HEK293T (cell line): ENCODE measurements around the gene UNC5CL.

Source experiments
- CTCF ChIA-PET: fragments of 350-600 bp; formaldehyde crosslinking; extraction: SDS; loops from one replicate; lab custom pipeline; 2021; ENCODE audit warnings: antibody characterized with exemption, inconsistent platforms; lab: Yijun Ruan, JAX
- POLR2A ChIA-PET: fragments of 350-600 bp; formaldehyde crosslinking; extraction: SDS; loops from one replicate; lab custom pipeline; 2020; ENCODE audit warnings: antibody characterized with exemption, inconsistent platforms; lab: Yijun Ruan, JAX
- DNase-seq: peaks from one replicate; pipeline ENCODE4 v3.0.0; 2012; ENCODE audit warnings: mixed read lengths; ENCODE audit errors: extremely low spot score
- ARNT ChIP-seq: fragments of 450-650 bp; IDR thresholded peaks from 2 replicates; pipeline ENCODE4 v1.6.1; 2017; ENCODE audit warnings: mild to moderate bottlenecking
- BHLHE40 ChIP-seq: fragments of 450-650 bp; IDR thresholded peaks from 2 replicates; pipeline ENCODE4 v1.6.1; 2016; ENCODE audit warnings: mild to moderate bottlenecking, moderate library complexity, borderline replicate concordance
- CTBP1 ChIP-seq: fragments of 450-650 bp; IDR thresholded peaks from 2 replicates; pipeline ENCODE4 v1.6.1; 2016; ENCODE audit warnings: borderline replicate concordance
- ELF4 ChIP-seq: fragments of 450-650 bp; IDR thresholded peaks from 2 replicates; pipeline ENCODE4 v1.6.1; 2017; ENCODE audit warnings: antibody characterized with exemption
- FOXA1 ChIP-seq: fragments of 450-650 bp; IDR thresholded peaks from 2 replicates; pipeline ENCODE4 v1.6.1; 2016; ENCODE audit warnings: mild to moderate bottlenecking
- FOXK2 ChIP-seq: fragments of 450-650 bp; IDR thresholded peaks from 2 replicates; pipeline ENCODE4 v1.6.1; 2016; ENCODE audit warnings: mild to moderate bottlenecking
- FOXM1 ChIP-seq: fragments of 450-650 bp; IDR thresholded peaks from 2 replicates; pipeline ENCODE4 v1.6.1; 2017; ENCODE audit warnings: mild to moderate bottlenecking, borderline replicate concordance
- HDGF ChIP-seq: fragments of 450-650 bp; IDR thresholded peaks from 2 replicates; pipeline ENCODE4 v1.6.1; 2017; ENCODE audit warnings: antibody characterized with exemption, borderline replicate concordance
- L3MBTL2 ChIP-seq: fragments of 450-650 bp; conservative IDR thresholded peaks from 2 replicates; pipeline ENCODE4 v1.6.1; 2016; ENCODE audit warnings: mild to moderate bottlenecking
- LEF1 ChIP-seq: fragments of 450-650 bp; IDR thresholded peaks from 2 replicates; pipeline ENCODE4 v1.6.1; 2017; ENCODE audit warnings: mild to moderate bottlenecking, borderline replicate concordance
- NFRKB ChIP-seq: fragments of 450-650 bp; IDR thresholded peaks from 2 replicates; pipeline ENCODE4 v1.6.1; 2016; ENCODE audit warnings: mild to moderate bottlenecking, moderate library complexity
- SP1 ChIP-seq: fragments of 450-650 bp; IDR thresholded peaks from 2 replicates; pipeline ENCODE4 v1.6.1; 2017
- SUZ12 ChIP-seq: fragments of 450-650 bp; IDR thresholded peaks from 2 replicates; pipeline ENCODE4 v1.6.1; 2016; ENCODE audit warnings: mild to moderate bottlenecking
- TARDBP ChIP-seq: fragments of 450-650 bp; IDR thresholded peaks from 2 replicates; pipeline ENCODE4 v1.6.1; 2016
- ZNF384 ChIP-seq: fragments of 450-650 bp; IDR thresholded peaks from 2 replicates; pipeline ENCODE4 v1.6.1; 2016
- TF ChIP-seq, protein P1 (sequence below): fragments of 450-650 bp; IDR thresholded peaks from 2 replicates; pipeline ENCODE4 v1.6.1; 2016

Gene UNC5CL

DNA sequence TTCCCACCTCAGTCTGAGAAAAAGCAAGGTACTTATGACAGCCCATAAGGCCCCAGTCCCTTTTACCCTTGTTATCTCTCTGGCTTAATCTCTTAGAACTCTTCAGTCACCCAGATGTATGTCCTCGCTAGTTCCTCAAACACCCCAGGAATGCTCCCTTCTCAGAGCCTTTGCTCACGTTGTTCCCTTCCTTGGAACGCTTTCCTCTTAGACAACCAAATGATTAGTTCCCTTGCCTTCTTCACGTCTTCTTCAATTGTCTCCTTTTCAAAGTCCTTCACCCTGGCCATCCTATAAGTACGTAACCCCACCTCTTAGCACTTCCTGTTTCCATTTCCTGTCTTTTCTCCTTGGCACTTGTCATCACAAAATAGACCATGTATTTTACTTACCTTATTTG, 12.9 kb upstream of the UNC5CL start:
- ChIA-PET CTCF (no interaction called here), POLR2A (no interaction called here)
- TF ChIP-seq TARDBP, result no peak
- no peak for TF ChIP-seq FOXM1
- TF ChIP-seq NFRKB, result no peak
- TF ChIP-seq FOXK2, result no peak
- TF ChIP-seq CTBP1, result no peak
- TF ChIP-seq SUZ12, result no peak
- TF ChIP-seq HDGF, result no peak
- TF ChIP-seq L3MBTL2, result no peak
- no peak for TF ChIP-seq LEF1
- no peak for TF ChIP-seq ARNT
- no peak for TF ChIP-seq SP1
- TF ChIP-seq ZNF384, result no peak
- TF ChIP-seq ELF4, result no peak
- no peak for TF ChIP-seq BHLHE40
- TF ChIP-seq, protein P1, sequence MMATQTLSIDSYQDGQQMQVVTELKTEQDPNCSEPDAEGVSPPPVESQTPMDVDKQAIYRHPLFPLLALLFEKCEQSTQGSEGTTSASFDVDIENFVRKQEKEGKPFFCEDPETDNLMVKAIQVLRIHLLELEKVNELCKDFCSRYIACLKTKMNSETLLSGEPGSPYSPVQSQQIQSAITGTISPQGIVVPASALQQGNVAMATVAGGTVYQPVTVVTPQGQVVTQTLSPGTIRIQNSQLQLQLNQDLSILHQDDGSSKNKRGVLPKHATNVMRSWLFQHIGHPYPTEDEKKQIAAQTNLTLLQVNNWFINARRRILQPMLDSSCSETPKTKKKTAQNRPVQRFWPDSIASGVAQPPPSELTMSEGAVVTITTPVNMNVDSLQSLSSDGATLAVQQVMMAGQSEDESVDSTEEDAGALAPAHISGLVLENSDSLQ, result no peak
- no peak for TF ChIP-seq FOXA1
- DNase-seq, result no peak

DNA sequence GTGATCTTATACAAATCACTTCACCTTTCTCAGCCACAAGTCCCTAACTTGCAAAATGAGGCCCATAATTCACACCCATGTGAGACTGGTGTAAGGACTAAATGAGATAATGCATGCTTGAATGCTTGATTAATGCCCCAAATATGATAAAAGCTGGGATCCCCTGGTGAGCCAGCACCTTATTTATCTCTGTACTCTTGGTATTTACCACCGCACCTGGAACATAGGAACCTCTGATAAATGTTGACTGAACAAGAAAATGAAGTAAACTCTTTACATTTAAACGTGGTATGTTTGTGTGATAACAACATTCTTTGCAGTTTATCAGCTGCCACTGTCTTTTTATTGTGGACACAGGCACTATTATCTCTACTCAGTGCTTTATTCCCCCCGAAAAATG, 11.5 kb upstream of the UNC5CL start:
- POLR2A ChIA-PET, result no interaction called here
- no peak for DNase-seq
- CTCF ChIA-PET, result no interaction called here
- TF ChIP-seq TARDBP (no peak), HDGF (no peak), SP1 (no peak), L3MBTL2 (no peak), ARNT (no peak), FOXA1 (no peak), ELF4 (no peak), NFRKB (no peak)
- TF ChIP-seq, protein P1, result no peak

DNA sequence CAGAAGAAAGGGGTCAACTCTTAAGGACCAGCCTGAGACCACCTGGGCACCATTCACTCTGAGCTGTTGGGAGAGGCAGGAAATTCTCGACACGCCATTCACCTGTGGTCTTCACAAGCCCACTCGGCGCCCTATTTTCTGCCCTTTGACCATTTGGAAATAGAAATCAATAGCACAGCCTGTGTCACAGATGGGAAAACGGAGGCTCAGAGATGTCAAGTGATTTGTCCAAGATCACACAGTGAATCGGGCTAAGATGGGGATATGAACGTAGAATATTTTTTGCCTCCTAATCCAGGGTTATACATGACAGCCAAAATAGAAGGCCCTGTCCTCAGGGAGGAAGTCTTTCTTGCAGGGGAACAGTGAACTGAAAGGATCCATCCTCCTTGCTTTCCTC, 10.9 kb upstream of the UNC5CL start:
- POLR2A ChIA-PET, result interaction anchor here (1.1 kb wide), 1 partner anchor 23 kb away, joined by 4 read pairs; the partner anchor contains the start of gene NFYA
- CTCF ChIA-PET, result no interaction called here
- DNase-seq, result no peak

DNA sequence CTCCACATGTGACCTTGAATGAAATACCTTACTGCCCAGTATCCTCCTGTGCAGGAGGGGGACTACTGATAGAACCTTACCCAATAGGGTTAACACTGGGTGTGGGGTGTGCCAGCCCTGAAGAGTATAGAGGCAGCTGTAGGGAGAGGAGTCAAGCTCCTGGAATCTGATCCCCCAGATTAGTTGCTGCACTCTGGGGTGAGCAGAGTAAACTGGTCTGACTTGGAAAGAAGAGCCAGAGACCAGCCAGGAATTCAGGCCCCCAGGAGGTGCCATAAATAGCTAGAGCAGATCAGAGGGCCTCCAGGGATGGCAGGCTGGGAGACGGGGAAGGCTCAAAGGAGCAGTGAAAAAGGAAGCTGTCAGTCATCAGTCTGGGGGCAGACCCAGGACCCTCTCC, 10.5 kb upstream of the UNC5CL start:
- POLR2A ChIA-PET, result interaction anchor here (1.1 kb wide), 1 partner anchor 23 kb away, joined by 4 read pairs; the partner anchor contains the start of gene NFYA
- CTCF ChIA-PET, result interaction anchor here (1.3 kb wide), 1 partner anchor 9 kb away, joined by 3 read pairs; no protein-coding TSS in a partner anchor
- DNase-seq, result no peak
- TF ChIP-seq SUZ12 (no peak), CTBP1 (no peak), BHLHE40 (no peak), ARNT (no peak), HDGF (no peak), FOXK2 (no peak), FOXM1 (no peak), TARDBP (no peak), NFRKB (no peak), LEF1 (no peak), FOXA1 (no peak), SP1 (no peak), L3MBTL2 (no peak), ZNF384 (no peak)
- TF ChIP-seq, protein P1, result no peak

More for the DNA sequence above, 10.9 kb upstream of the UNC5CL start:
- no peak for TF ChIP-seq FOXK2
- no peak for TF ChIP-seq CTBP1
- no peak for TF ChIP-seq ARNT
- TF ChIP-seq HDGF, result no peak
- TF ChIP-seq SP1, result no peak
- no peak for TF ChIP-seq FOXM1
- no peak for TF ChIP-seq ELF4
- no peak for TF ChIP-seq ZNF384
- no peak for TF ChIP-seq LEF1
- TF ChIP-seq L3MBTL2, result no peak

- TF ChIP-seq LEF1 (no peak), SUZ12 (no peak)
- ChIA-PET CTCF (interaction anchor here (0.7 to 1.3 kb wide), 2 partner anchors 8 to 153 kb away, joined by 3 read pairs; no protein-coding TSS in a partner anchor), POLR2A (no interaction called here)
- no peak for DNase-seq
These were observed 9.0 kb upstream of the UNC5CL start for GRCh38 chr6:41047745-41048732.

DNA sequence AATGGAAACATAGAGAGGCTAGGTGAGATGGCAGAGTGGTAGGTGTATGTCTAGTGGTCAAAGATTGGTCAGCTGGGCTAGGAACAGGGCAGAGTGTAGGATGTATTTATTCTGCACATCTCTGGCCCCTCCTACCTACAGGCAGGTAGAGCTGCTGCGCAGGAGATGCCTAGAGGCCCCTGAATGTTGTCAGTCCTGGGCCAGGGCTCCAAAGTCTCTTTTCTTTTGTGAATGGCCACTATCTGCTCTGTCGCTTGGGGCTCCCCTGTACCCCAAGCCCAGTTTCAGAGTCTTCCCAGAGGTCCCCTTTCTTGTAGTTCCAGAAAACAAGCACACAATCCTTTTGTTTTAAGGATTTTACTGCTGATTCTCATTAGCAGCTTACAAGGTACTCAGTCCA, 8.3 kb upstream of the UNC5CL start:
- CTCF ChIA-PET, result interaction anchor here (0.9 kb wide), 1 partner anchor 20 kb away, joined by 5 read pairs; no protein-coding TSS in a partner anchor
- POLR2A ChIA-PET, result no interaction called here
- TF ChIP-seq ARNT (no peak), L3MBTL2 (no peak), NFRKB (no peak), TARDBP (no peak), HDGF (no peak), BHLHE40 (no peak), LEF1 (no peak), ZNF384 (no peak), CTBP1 (no peak), FOXM1 (no peak), FOXA1 (no peak), SP1 (no peak), SUZ12 (no peak), FOXK2 (no peak), ELF4 (no peak)
- TF ChIP-seq, protein P1, result no peak
- DNase-seq, result no peak
